Measurements from ENCODE around the gene OR1J1.

DNA sequence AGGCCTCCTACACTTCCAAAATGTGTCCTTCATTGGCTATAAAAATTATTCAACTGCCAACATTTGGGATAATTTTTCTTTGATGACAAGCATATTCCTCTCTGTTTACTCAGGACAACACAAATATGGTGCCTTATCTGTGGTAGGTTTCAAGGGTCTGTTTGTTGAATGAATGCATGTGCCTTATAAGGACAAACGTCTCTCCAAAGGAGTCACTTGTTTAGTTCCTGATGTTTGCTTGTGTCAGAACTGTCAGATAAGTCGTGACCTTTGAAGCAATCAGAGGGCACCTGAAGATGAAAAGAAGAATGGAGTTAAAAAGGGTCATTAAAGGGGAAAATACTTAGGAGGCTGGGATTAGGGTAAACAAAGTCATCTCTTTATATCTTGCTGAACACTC lies 29.2 kb upstream of the OR1J1 start:
- TF ChIP-seq, protein P1, sequence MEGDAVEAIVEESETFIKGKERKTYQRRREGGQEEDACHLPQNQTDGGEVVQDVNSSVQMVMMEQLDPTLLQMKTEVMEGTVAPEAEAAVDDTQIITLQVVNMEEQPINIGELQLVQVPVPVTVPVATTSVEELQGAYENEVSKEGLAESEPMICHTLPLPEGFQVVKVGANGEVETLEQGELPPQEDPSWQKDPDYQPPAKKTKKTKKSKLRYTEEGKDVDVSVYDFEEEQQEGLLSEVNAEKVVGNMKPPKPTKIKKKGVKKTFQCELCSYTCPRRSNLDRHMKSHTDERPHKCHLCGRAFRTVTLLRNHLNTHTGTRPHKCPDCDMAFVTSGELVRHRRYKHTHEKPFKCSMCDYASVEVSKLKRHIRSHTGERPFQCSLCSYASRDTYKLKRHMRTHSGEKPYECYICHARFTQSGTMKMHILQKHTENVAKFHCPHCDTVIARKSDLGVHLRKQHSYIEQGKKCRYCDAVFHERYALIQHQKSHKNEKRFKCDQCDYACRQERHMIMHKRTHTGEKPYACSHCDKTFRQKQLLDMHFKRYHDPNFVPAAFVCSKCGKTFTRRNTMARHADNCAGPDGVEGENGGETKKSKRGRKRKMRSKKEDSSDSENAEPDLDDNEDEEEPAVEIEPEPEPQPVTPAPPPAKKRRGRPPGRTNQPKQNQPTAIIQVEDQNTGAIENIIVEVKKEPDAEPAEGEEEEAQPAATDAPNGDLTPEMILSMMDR (conservative IDR thresholded peaks at IDR 0.05): no peak
- no peak for TF ChIP-seq ZFX (IDR thresholded peaks at IDR 0.05)
